Suprapubic skin (tissue), 3 donors: ENCODE data around the gene MON1B.

ENCODE experiments used
- CTCF ChIP-seq, 2 donors: fragments of 200-600 bp in 1 of 2; fragments of 450-650 bp in 1 of 2; sonication (generic) in 1 of 2; IDR thresholded peaks; one replicate each; pipeline ENCODE4 v1.5.1; 2016 to 2019; ENCODE audit warnings: antibody characterized with exemption in 2 of 2, mild to moderate bottlenecking in 1 of 2, moderate library complexity in 1 of 2
- POLR2AphosphoS5 ChIP-seq, 3 donors: sonication (generic); formaldehyde crosslinking; IDR thresholded peaks; one replicate each; pipeline ENCODE4 v1.6.1; 2017; ENCODE audit warnings: antibody characterized with exemption in 3 of 3

- TF ChIP-seq CTCF (IDR thresholded peaks at IDR 0.05) = no peak
- no peak for TF ChIP-seq POLR2AphosphoS5 (IDR thresholded peaks at IDR 0.05)
These were observed 16.0 kb downstream of the MON1B start for GRCh38 chr16:77207030-77207429.
